ENCODE measurements around the gene KRTAP9-3. TPM values are rescaled to one million over a fixed set of nuclear protein-coding genes. Genes with fewer than 3 reads are reported as not detected.
"Not testable (repeated sequence)": the region's sequence is repeated elsewhere in the genome, so short reads cannot be mapped to it uniquely, and the experiment has no call there.

The KRTAP9-3 gene
- total and polyA plus RNA-seq, 11 donors: not detected

- no peaks in the 10 kb centered on the region for H3K4me1 ChIP-seq
- H3K36me3 ChIP-seq: no peaks in the 10 kb centered on the region
- 78 to 95% (median 87%) methylated on average over 1 of the region's 1 CpG for WGBS, 4 donors
- no peak for DNase-seq
- H3K9me3 ChIP-seq: no peaks in the 10 kb centered on the region
- peaks cover 0 to 42% (median 5%) of the 10 kb centered on the region in 9 donors for H3K27me3 ChIP-seq
- no peak overlapping the region for H3K27ac ChIP-seq
- no peak overlapping the region for H3K4me3 ChIP-seq
- ATAC-seq: no peak
- intact Hi-C loops (cut with DNase I): no loop called here
- TF ChIP-seq POLR2A (IDR thresholded peaks at IDR 0.05): no peak
- no peak for TF ChIP-seq CTCF (IDR thresholded peaks at IDR 0.05)
Measured at GRCh38 chr17:41251261-41251660, 19.0 kb downstream of the KRTAP9-3 start.

- H3K27me3 ChIP-seq: peaks cover 0 to 68% (median 12%) of the 10 kb centered on the region in 9 donors
- intact Hi-C loops (cut with DNase I): no loop called here
- no peak overlapping the region for H3K4me3 ChIP-seq
- TF ChIP-seq POLR2A (IDR thresholded peaks at IDR 0.05) (no peak), CTCF (IDR thresholded peaks at IDR 0.05) (no peak)
- H3K36me3 ChIP-seq: no peaks in the 10 kb centered on the region
- 2 to 56% (median 31%) methylated on average over 1 of the region's 1 CpG for WGBS, 4 donors
- no peak overlapping the region for H3K27ac ChIP-seq
- H3K4me1 ChIP-seq: no peaks in the 10 kb centered on the region
- no peak for ATAC-seq
- H3K9me3 ChIP-seq: no peaks in the 10 kb centered on the region
- no peak for DNase-seq
Measured at GRCh38 chr17:41254861-41255260, 22.6 kb downstream of the KRTAP9-3 start.

- H3K27me3 ChIP-seq: peaks cover 0 to 69% (median 12%) of the 10 kb centered on the region in 9 donors
- H3K4me1 ChIP-seq; H3K27ac ChIP-seq; H3K9me3 ChIP-seq; H3K36me3 ChIP-seq; ATAC-seq; H3K4me3 ChIP-seq; DNase-seq; intact Hi-C loops (cut with DNase I): not testable (repeated sequence)
- 66 to 94% (median 78%) methylated on average over 2 to 5 of the region's 5 CpGs for WGBS, 4 donors
Measured at GRCh38 chr17:41255381-41256290, 23.4 kb downstream of the KRTAP9-3 start, which contains the start of gene KRTAP9-9. TSS of gene KRTAP9-9 (plus strand) at chr17:41255384.

- Histone ChIP-seq H3K4me1 (no peaks in the 10 kb centered on the region), H3K9me3 (no peaks in the 10 kb centered on the region), H3K27ac (no peak overlapping the region), H3K36me3 (no peaks in the 10 kb centered on the region), H3K4me3 (no peak overlapping the region), H3K27me3 (peaks cover 0 to 64% (median 12%) of the 10 kb centered on the region in 9 donors)
- TF ChIP-seq CTCF (IDR thresholded peaks at IDR 0.05) (no peak), POLR2A (IDR thresholded peaks at IDR 0.05) (no peak)
- WGBS, 4 donors: 90 to 100% (median 95%) methylated on average over 1 of the region's 1 CpG
- ATAC-seq (no peak), DNase-seq (no peak)
- intact Hi-C loops (cut with DNase I): no loop called here
Measured at GRCh38 chr17:41256291-41256685, 24.0 kb downstream of the KRTAP9-3 start.

Data from heart left ventricle (tissue), 16 donors.